GM19468 (cell line): Measurements from ENCODE around the gene FBXL16.
"Not testable (repeated sequence)": the region's sequence is repeated elsewhere in the genome, so short reads cannot be mapped to it uniquely, and the experiment has no call there.

ENCODE experiments used
- ATAC-seq: cut with Tn5 transposase; IDR thresholded peaks from one replicate; pipeline ENCODE4 v1.9.1; 2021; ENCODE audit warnings: mild to moderate bottlenecking, moderate library complexity, moderate number of reproducible peaks; ENCODE audit not compliant: unreplicated experiment; ENCODE audit errors: extremely low read depth

Gene FBXL16

GRCh38 chr16:694187-694862 lies 11.3 kb downstream of the FBXL16 start:
- ATAC-seq: no peak

GRCh38 chr16:693766-694165 lies 11.8 kb downstream of the FBXL16 start:
- no peak for ATAC-seq

- no peak for ATAC-seq
Measured at GRCh38 chr16:693364-693763, 12.2 kb downstream of the FBXL16 start.

- ATAC-seq: no peak
Measured at GRCh38 chr16:692356-693108, 13.1 kb downstream of the FBXL16 start.

GRCh38 chr16:691242-691641 lies 14.4 kb downstream of the FBXL16 start:
- not testable (repeated sequence) for ATAC-seq

GRCh38 chr16:689175-689897 lies 16.3 kb downstream of the FBXL16 start:
- ATAC-seq: no peak

- ATAC-seq: no peak
Measured at GRCh38 chr16:687499-687898, 18.1 kb downstream of the FBXL16 start.

- ATAC-seq: no peak
Measured at GRCh38 chr16:686459-687260, 18.9 kb downstream of the FBXL16 start.

GRCh38 chr16:685967-686366 lies 19.6 kb downstream of the FBXL16 start:
- ATAC-seq: no peak

GRCh38 chr16:684961-685696 lies 20.5 kb downstream of the FBXL16 start:
- no peak for ATAC-seq

GRCh38 chr16:684071-684794 lies 21.4 kb downstream of the FBXL16 start, which contains the start of gene JMJD8:
TSS of gene JMJD8 (minus strand) at chr16:684334. CDS start at chr16:684319, 15 bp downstream.
- peak; percentile 62 for ATAC-seq

GRCh38 chr16:683396-684070 lies 22.1 kb downstream of the FBXL16 start:
- no peak for ATAC-seq

- no peak for ATAC-seq
Measured at GRCh38 chr16:682493-683395, 22.9 kb downstream of the FBXL16 start.

GRCh38 chr16:681746-682427 lies 23.7 kb downstream of the FBXL16 start:
- ATAC-seq: no peak

- no peak for ATAC-seq
Measured at GRCh38 chr16:680967-681745, 24.4 kb downstream of the FBXL16 start.

GRCh38 chr16:680625-680945 lies 25.0 kb downstream of the FBXL16 start:
- ATAC-seq: no peak
